Measurements from ENCODE around the gene PLXNA4.

DNA sequence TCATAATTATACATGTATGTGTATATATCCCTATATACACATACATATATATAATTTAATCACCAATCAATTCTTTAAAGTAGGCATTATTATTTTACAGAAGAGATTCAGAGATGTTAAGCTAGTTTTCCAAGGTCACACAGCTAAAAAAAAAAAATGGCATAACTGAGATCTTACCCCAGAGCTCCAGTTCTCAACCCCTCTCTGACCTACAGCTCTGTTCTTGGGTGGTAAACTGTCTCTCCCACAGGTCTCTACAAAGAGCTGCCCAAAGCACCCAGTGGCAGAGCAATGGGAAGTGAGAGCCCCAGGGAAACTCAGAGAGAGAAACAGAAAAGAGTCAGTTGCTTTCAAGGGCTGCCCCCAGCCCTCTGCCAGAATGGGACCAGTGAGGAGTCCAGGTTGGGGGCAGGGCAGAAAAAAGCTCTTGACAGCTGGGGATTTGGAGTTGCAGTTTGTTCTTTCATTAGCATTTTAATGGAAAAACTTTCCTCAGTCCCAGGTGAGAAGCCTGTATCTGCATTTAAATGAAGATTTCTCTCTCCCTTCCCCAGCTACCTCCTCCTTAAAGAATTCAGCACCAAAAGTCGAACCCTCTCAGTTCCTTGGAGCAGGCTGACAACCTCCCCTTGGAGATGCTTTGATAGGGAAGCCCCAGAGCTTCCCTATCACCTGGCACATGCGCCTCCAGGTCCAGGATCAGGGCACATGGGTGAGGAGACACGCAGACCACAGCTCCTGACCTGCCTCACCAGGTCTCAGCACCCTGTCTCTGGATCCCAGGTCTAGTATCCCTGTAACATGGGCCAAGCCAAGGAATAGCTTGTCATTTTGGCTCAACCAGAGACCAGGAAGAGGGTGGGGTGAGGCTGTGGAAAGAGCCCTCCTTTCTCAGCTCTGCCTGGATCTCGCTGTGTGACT lies 388.1 kb downstream of the PLXNA4 start:
- TF ChIP-seq, protein P1, sequence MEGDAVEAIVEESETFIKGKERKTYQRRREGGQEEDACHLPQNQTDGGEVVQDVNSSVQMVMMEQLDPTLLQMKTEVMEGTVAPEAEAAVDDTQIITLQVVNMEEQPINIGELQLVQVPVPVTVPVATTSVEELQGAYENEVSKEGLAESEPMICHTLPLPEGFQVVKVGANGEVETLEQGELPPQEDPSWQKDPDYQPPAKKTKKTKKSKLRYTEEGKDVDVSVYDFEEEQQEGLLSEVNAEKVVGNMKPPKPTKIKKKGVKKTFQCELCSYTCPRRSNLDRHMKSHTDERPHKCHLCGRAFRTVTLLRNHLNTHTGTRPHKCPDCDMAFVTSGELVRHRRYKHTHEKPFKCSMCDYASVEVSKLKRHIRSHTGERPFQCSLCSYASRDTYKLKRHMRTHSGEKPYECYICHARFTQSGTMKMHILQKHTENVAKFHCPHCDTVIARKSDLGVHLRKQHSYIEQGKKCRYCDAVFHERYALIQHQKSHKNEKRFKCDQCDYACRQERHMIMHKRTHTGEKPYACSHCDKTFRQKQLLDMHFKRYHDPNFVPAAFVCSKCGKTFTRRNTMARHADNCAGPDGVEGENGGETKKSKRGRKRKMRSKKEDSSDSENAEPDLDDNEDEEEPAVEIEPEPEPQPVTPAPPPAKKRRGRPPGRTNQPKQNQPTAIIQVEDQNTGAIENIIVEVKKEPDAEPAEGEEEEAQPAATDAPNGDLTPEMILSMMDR (IDR thresholded peaks at IDR 0.05 in 4 of 5, conservative IDR thresholded peaks at IDR 0.05 in 1 of 5) = no peak
- no peak for TF ChIP-seq POLR2A (IDR thresholded peaks at IDR 0.05)
